SK-N-MC (cell line): ENCODE results near the gene NAA35.

ENCODE experiments used
- EZH2 ChIP-seq: fragments of 200-600 bp; sonication (generic); IDR thresholded peaks from one replicate; pipeline ENCODE4 v1.6.1; 2017; ENCODE audit warnings: antibody characterized with exemption
- POLR2AphosphoS5 ChIP-seq: IDR thresholded peaks from 2 replicates; pipeline ENCODE4 v1.6.1; 2012; ENCODE audit warnings: mild to moderate bottlenecking, low read depth, low read length, borderline replicate concordance

DNA sequence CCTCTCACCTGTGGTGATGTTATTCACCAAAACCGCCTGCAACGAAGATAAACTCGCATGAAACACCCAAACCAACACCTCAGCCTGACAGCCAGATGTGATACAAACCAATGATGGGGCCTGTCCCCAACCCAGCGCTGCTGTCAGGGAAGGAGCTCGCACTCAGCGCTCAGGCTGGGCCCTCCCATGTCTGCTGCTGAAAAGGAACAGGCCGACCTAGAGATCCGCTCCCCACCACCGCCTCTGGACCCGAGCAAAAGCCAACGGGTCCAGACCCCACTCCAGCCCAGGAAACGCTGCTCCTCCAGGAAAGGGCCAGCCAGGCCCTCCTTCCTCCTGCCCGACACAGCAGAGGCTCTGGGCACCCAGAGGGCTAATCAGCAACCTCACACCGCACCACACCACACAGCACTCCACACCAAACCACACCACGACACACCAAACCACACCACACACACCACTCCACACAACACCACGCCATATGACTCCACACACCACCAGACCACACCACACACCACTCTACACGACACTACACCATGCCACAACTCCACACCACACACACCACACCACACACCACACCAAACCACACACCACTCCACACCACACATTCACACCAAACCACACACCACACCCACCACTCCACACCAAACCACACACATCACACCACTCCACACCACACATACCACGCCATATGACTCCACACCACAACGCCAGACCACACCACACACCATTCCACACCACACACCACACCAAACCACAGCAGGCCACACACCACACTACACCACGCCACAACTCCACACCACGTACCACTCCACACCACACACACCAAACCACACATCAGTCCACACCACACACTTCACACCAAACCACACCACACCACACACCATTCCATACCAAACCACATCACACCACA is 111.9 kb downstream of the NAA35 start:
- TF ChIP-seq EZH2 = no peak
- no peak for TF ChIP-seq POLR2AphosphoS5
